ENCODE measurements around the gene TAF13. TPM values are rescaled to one million over a fixed set of nuclear protein-coding genes. Genes with fewer than 3 reads are reported as not detected.
"Not testable (repeated sequence)": the region's sequence is repeated elsewhere in the genome, so short reads cannot be mapped to it uniquely, and the experiment has no call there.

Gene TAF13
- total RNA-seq, 1 donor from 2014 or later: 33.1 TPM

- intact Hi-C loops (cut with micrococcal nuclease): loop anchor here (5.0 kb wide), 4 partner anchors 118 to 532 kb away; partner anchors contain the start of genes EEIG2, GNAI3, SARS1 and SORT1
Measured at GRCh38 chr1:109094377-109094803, 18.6 kb upstream of the TAF13 start.

- intact Hi-C loops (cut with micrococcal nuclease): loop anchor here (2.0 to 5.0 kb wide), 11 partner anchors 71 to 530 kb away; partner anchors contain the start of genes ATXN7L2, CLCC1, EEIG2 and GNAI3
Measured at GRCh38 chr1:109091839-109092193, 16.0 kb upstream of the TAF13 start.

- intact Hi-C loops (cut with micrococcal nuclease): loop anchor here (2.0 to 5.0 kb wide), 11 partner anchors 72 to 529 kb away; partner anchors contain the start of genes ATXN7L2, CLCC1, EEIG2 and GNAI3
Measured at GRCh38 chr1:109091078-109091838, 15.5 kb upstream of the TAF13 start.

- intact Hi-C loops (cut with micrococcal nuclease): loop anchor here (1.0 to 5.0 kb wide), 17 partner anchors 10 to 944 kb away; partner anchors contain the start of genes ATXN7L2, CLCC1, EEIG2 and GNAI3
Measured at GRCh38 chr1:109090196-109091077, 14.6 kb upstream of the TAF13 start, which contains the start of gene TMEM167B. TSS of gene TMEM167B (plus strand) at chr1:109090764. CDS start at chr1:109090873, 109 bp downstream.

- intact Hi-C loops (cut with micrococcal nuclease): loop anchor here (1.0 to 5.0 kb wide), 17 partner anchors 11 to 945 kb away; partner anchors contain the start of genes ATXN7L2, CLCC1, EEIG2 and GNAI3
Measured at GRCh38 chr1:109089242-109090015, 13.6 kb upstream of the TAF13 start.

- intact Hi-C loops (cut with micrococcal nuclease): no loop called here
Measured at GRCh38 chr1:109084563-109085517, 9.0 kb upstream of the TAF13 start.

- intact Hi-C loops (cut with micrococcal nuclease): no loop called here
Measured at GRCh38 chr1:109083923-109084322, 8.1 kb upstream of the TAF13 start.

- intact Hi-C loops (cut with micrococcal nuclease): no loop called here
Measured at GRCh38 chr1:109083501-109083900, 7.7 kb upstream of the TAF13 start.

- intact Hi-C loops (cut with micrococcal nuclease): no loop called here
Measured at GRCh38 chr1:109080441-109081082, 4.8 kb upstream of the TAF13 start.

- intact Hi-C loops (cut with micrococcal nuclease): no loop called here
Measured at GRCh38 chr1:109079240-109079622, 3.4 kb upstream of the TAF13 start.

- intact Hi-C loops (cut with micrococcal nuclease): no loop called here
Measured at GRCh38 chr1:109078317-109078716, 2.5 kb upstream of the TAF13 start.

- intact Hi-C loops (cut with micrococcal nuclease): no loop called here
Measured at GRCh38 chr1:109069294-109069693, 6.5 kb downstream of the TAF13 start.

- intact Hi-C loops (cut with micrococcal nuclease): no loop called here
Measured at GRCh38 chr1:109067883-109068282, 7.9 kb downstream of the TAF13 start.

- intact Hi-C loops (cut with micrococcal nuclease): no loop called here
Measured at GRCh38 chr1:109065137-109065536, 10.7 kb downstream of the TAF13 start.

GRCh38 chr1:109061183-109061582 is 14.6 kb downstream of the TAF13 start:
- intact Hi-C loops (cut with micrococcal nuclease): no loop called here

- intact Hi-C loops (cut with micrococcal nuclease): no loop called here
Measured at GRCh38 chr1:109060707-109061106, 15.1 kb downstream of the TAF13 start.

GRCh38 chr1:109059026-109059425 is 16.8 kb downstream of the TAF13 start:
- intact Hi-C loops (cut with micrococcal nuclease): no loop called here

- intact Hi-C loops (cut with micrococcal nuclease): no loop called here
Measured at GRCh38 chr1:109056064-109056463, 19.7 kb downstream of the TAF13 start.

GRCh38 chr1:109052145-109052544 is 23.7 kb downstream of the TAF13 start:
- intact Hi-C loops (cut with micrococcal nuclease): not testable (repeated sequence)

Measured in T-helper 1 cell treated with Interleukin-12 subunit alpha and Interleukin-12 subunit beta and Interleukin-4 antibody, amounts not matched to agents 30 ng/mL and 1 ng/mL, for 36 hours (primary cell).